Prostate gland (tissue), 2 donors: ENCODE measurements around the gene OR6X1. TPM values are rescaled to one million over a fixed set of nuclear protein-coding genes. Genes with fewer than 3 reads are reported as not detected.

Experiments used
- DNase-seq: peaks from one replicate; pipeline ENCODE4 v3.0.0-alpha.2; 2019; ENCODE audit warnings: low spot score
- H3K27ac ChIP-seq, 2 donors: fragments of 200-600 bp; sonication (generic); 2 replicates each; pipeline ENCODE4 v1.5.1; 2017 to 2019
- H3K27me3 ChIP-seq: fragments of 200-600 bp; sonication (generic); replicated peaks from 2 replicates; pipeline ENCODE4 v1.5.1; 2019; ENCODE audit not compliant: insufficient read depth
- H3K36me3 ChIP-seq, 2 donors: fragments of 200-600 bp; sonication (generic); 1 replicate in 1 of 2; 2 replicates in 1 of 2; pipeline versions ENCODE4 v1.5.1 to v1.8.1; 2017 to 2019
- H3K4me1 ChIP-seq: fragments of 200-600 bp; sonication (generic); replicated peaks from 2 replicates; pipeline ENCODE4 v1.5.1; 2019
- H3K4me3 ChIP-seq, 2 donors: fragments of 200-600 bp; sonication (generic); 2 replicates each; pipeline ENCODE4 v1.5.1; 2017 to 2019
- H3K9me3 ChIP-seq: fragments of 200-600 bp; sonication (generic); 2 replicates; pipeline ENCODE4 v1.5.1; 2017
- POLR2A ChIP-seq: fragments of 450-650 bp; IDR thresholded peaks from one replicate; pipeline ENCODE4 v1.6.1; 2016; ENCODE audit warnings: antibody characterized with exemption, mild to moderate bottlenecking
- POLR2AphosphoS5 ChIP-seq: sonication (generic); formaldehyde crosslinking; IDR thresholded peaks from one replicate; pipeline ENCODE4 v1.6.1; 2017; ENCODE audit warnings: antibody characterized with exemption
- WGBS: methylation state at CpG from one replicate; pipeline ENCODE4 v1.1.5; 2018; 5-methylcytosine and 5-hydroxymethylcytosine counted together
- intact Hi-C: fragments of 100-400 bp; cut with DNase I; formaldehyde crosslinking; loops from one replicate; pipeline ENCODE4 v1.14.2; 2022
- total RNA-seq, 2 donors: library from RNA; depleted of rRNA; stranded (reverse); fragments of >200 nt; gene quantifications; one replicate each; pipeline ENCODE4 v1.1.0, GENCODE V29; 2016
- TF ChIP-seq, protein P1 (sequence below), 4 experiments: fragments of 200-600 bp in 2 of 4; fragments of 450-650 bp in 2 of 4; sonication (generic) in 2 of 4; IDR thresholded peaks; 1 replicate in 3 of 4; 2 replicates in 1 of 4; pipeline ENCODE4 v1.5.1; 2016 to 2019; ENCODE audit warnings: antibody characterized with exemption in 4 of 4, mild to moderate bottlenecking in 2 of 4, moderate library complexity in 2 of 4

OR6X1 gene
- total RNA-seq, 2 donors from 2014 or later = not detected

- no peaks in the 10 kb centered on the region for H3K4me1 ChIP-seq
- H3K27me3 ChIP-seq = no peaks in the 10 kb centered on the region
- intact Hi-C loops = no loop called here
- H3K9me3 ChIP-seq = no peaks in the 10 kb centered on the region
- H3K4me3 ChIP-seq = no peak overlapping the region
- no peaks in the 10 kb centered on the region for H3K36me3 ChIP-seq
- TF ChIP-seq POLR2A (no peak), POLR2AphosphoS5 (no peak)
- TF ChIP-seq, protein P1, sequence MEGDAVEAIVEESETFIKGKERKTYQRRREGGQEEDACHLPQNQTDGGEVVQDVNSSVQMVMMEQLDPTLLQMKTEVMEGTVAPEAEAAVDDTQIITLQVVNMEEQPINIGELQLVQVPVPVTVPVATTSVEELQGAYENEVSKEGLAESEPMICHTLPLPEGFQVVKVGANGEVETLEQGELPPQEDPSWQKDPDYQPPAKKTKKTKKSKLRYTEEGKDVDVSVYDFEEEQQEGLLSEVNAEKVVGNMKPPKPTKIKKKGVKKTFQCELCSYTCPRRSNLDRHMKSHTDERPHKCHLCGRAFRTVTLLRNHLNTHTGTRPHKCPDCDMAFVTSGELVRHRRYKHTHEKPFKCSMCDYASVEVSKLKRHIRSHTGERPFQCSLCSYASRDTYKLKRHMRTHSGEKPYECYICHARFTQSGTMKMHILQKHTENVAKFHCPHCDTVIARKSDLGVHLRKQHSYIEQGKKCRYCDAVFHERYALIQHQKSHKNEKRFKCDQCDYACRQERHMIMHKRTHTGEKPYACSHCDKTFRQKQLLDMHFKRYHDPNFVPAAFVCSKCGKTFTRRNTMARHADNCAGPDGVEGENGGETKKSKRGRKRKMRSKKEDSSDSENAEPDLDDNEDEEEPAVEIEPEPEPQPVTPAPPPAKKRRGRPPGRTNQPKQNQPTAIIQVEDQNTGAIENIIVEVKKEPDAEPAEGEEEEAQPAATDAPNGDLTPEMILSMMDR (IDR thresholded peaks at IDR 0.05) = no peak
- H3K27ac ChIP-seq = no peak overlapping the region
- DNase-seq = no peak
- WGBS = 76% methylated on average over 4 of the region's 4 CpGs
Observed at GRCh38 chr11:123798079-123798478, 43.8 kb upstream of the OR6X1 start.

- no peaks in the 10 kb centered on the region for H3K27me3 ChIP-seq
- TF ChIP-seq, protein P1 (IDR thresholded peaks at IDR 0.05) = no peak
- TF ChIP-seq POLR2AphosphoS5 (no peak), POLR2A (no peak)
- H3K4me1 ChIP-seq = no peaks in the 10 kb centered on the region
- WGBS = 69% methylated on average over 10 of the region's 10 CpGs
- H3K4me3 ChIP-seq = no peak overlapping the region
- H3K9me3 ChIP-seq = no peaks in the 10 kb centered on the region
- intact Hi-C loops = no loop called here
- no peaks in the 10 kb centered on the region for H3K36me3 ChIP-seq
- H3K27ac ChIP-seq = no peak overlapping the region
- no peak for DNase-seq
Observed at GRCh38 chr11:123797541-123797940, 43.2 kb upstream of the OR6X1 start.

DNA sequence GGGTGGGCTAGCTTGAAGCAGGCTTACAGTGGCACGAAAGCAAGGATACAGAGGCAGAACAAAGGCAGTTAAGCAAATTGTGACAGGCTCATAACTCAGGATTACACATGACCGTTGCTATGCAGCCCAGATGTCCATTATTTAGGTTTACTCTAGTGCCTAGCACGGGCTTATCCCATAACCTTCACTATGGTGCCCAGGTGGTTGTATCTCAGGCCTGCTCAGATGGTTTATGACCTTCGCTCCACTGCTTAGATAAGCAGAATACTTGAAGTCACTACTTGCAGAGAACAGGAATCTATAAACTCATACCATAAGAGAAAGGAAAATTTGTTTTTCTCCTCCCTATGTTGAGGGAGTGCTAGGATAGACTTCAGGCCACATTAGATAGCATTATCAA lies 42.8 kb upstream of the OR6X1 start:
- WGBS = 26% methylated on average over 4 of the region's 4 CpGs
- intact Hi-C loops = no loop called here
- no peak for DNase-seq
- TF ChIP-seq, protein P1 (IDR thresholded peaks at IDR 0.05) = no peak
- TF ChIP-seq POLR2AphosphoS5 (no peak), POLR2A (no peak)
- Histone ChIP-seq H3K27ac (no peak overlapping the region), H3K4me3 (no peak overlapping the region), H3K36me3 (no peaks in the 10 kb centered on the region), H3K27me3 (no peaks in the 10 kb centered on the region), H3K9me3 (no peaks in the 10 kb centered on the region), H3K4me1 (no peaks in the 10 kb centered on the region)

- Histone ChIP-seq H3K36me3 (no peaks in the 10 kb centered on the region), H3K9me3 (no peaks in the 10 kb centered on the region), H3K4me1 (no peaks in the 10 kb centered on the region), H3K27ac (no peak overlapping the region), H3K27me3 (no peaks in the 10 kb centered on the region), H3K4me3 (no peak overlapping the region)
- TF ChIP-seq POLR2A (no peak), POLR2AphosphoS5 (no peak)
- intact Hi-C loops = no loop called here
- WGBS = 87% methylated on average over 1 of the region's 1 CpG
- no peak for DNase-seq
Observed at GRCh38 chr11:123796226-123796625, 41.9 kb upstream of the OR6X1 start.

- TF ChIP-seq, protein P1 (IDR thresholded peaks at IDR 0.05) = no peak
- TF ChIP-seq POLR2AphosphoS5 (no peak), POLR2A (no peak)
- no peak for DNase-seq
- intact Hi-C loops = no loop called here
- H3K27me3 ChIP-seq = no peaks in the 10 kb centered on the region
- no peaks in the 10 kb centered on the region for H3K4me1 ChIP-seq
- WGBS = 52% methylated on average over 1 of the region's 1 CpG
- no peaks in the 10 kb centered on the region for H3K9me3 ChIP-seq
- no peak overlapping the region for H3K27ac ChIP-seq
- H3K36me3 ChIP-seq = no peaks in the 10 kb centered on the region
- no peak overlapping the region for H3K4me3 ChIP-seq
Observed at GRCh38 chr11:123783536-123783935, 29.2 kb upstream of the OR6X1 start.
